Stomach (tissue), 9 donors: Measurements from ENCODE around the gene SEC14L3. TPM values are rescaled to one million over a fixed set of nuclear protein-coding genes. Genes with fewer than 3 reads are reported as not detected.

Experiments used
- DNase-seq, 2 donors: peaks; one replicate each; pipeline versions ENCODE4 v3.0.0 to v3.0.0-alpha.2; 2013 to 2019
- H3K27ac ChIP-seq, 5 donors: fragments of 200-600 bp in 4 of 5; sonication (generic) in 4 of 5; one replicate each; pipeline ENCODE4 v1.5.1; 2013 to 2019; ENCODE audit warnings: mild to moderate bottlenecking in 1 of 5, moderate library complexity in 1 of 5
- H3K27me3 ChIP-seq, 3 donors: fragments of 200-600 bp; sonication (generic); one replicate each; pipeline ENCODE4 v1.5.1; 2017 to 2019; ENCODE audit warnings: mixed run types in 1 of 3
- H3K36me3 ChIP-seq, 4 donors: fragments of 200-600 bp; sonication (generic); 1 replicate in 3 of 4; 2 replicates in 1 of 4; pipeline ENCODE4 v1.5.1; 2016 to 2019
- H3K4me1 ChIP-seq, 4 donors: fragments of 200-600 bp; sonication (generic); one replicate each; pipeline ENCODE4 v1.5.1; 2016 to 2019
- H3K4me3 ChIP-seq, 4 donors: fragments of 200-600 bp; sonication (generic) in 3 of 4; one replicate each; pipeline ENCODE4 v1.5.1; 2016 to 2019; ENCODE audit warnings: mild to moderate bottlenecking in 1 of 4
- H3K9me3 ChIP-seq, 4 donors: fragments of 200-600 bp; sonication (generic); one replicate each; pipeline ENCODE4 v1.5.1; 2016 to 2019
- CTCF ChIP-seq, 7 experiments: fragments of 450-650 bp in 4 of 7; fragments of 200-600 bp in 3 of 7; sonication (generic) in 3 of 7; IDR thresholded peaks; one replicate each; pipeline ENCODE4 v1.5.1; 2016 to 2019; ENCODE audit warnings: antibody characterized with exemption in 7 of 7, control low read depth in 2 of 7, mild to moderate bottlenecking in 1 of 7
- EP300 ChIP-seq: sonication (generic); formaldehyde crosslinking; IDR thresholded peaks from one replicate; pipeline ENCODE4 v1.6.1; 2017; ENCODE audit warnings: antibody characterized with exemption
- POLR2A ChIP-seq, 4 donors: fragments of 450-650 bp; IDR thresholded peaks; one replicate each; pipeline ENCODE4 v1.6.1; 2016; ENCODE audit warnings: antibody characterized with exemption in 4 of 4, control low read depth in 2 of 4, mild to moderate bottlenecking in 1 of 4, moderate library complexity in 1 of 4
- POLR2AphosphoS5 ChIP-seq, 3 donors: sonication (generic); formaldehyde crosslinking; IDR thresholded peaks; one replicate each; pipeline ENCODE4 v1.6.1; 2016; ENCODE audit warnings: antibody characterized with exemption in 3 of 3
- WGBS, 5 donors: extraction: QIAGEN DNeasy Blood & Tissue Kit in 3 of 5; methylation state at CpG; one replicate each; pipeline versions ENCODE4 v1.1.5 to v1.1.7; 2013 to 2018; 5-methylcytosine and 5-hydroxymethylcytosine counted together
- intact Hi-C: fragments of 100-400 bp; cut with DNase I; formaldehyde crosslinking; loops from one replicate; pipeline ENCODE4 v1.15.1; 2023; ENCODE audit warnings: low total_unique reads
- polyA plus RNA-seq, 3 donors: library from polyadenylated mRNA; stranded (reverse); fragments of 200-250 nt; gene quantifications; one replicate each; pipeline ENCODE4 v1.2.3, GENCODE V29; 2013
- total RNA-seq, 5 donors: library from RNA; depleted of rRNA; stranded (reverse); fragments of >200 nt; gene quantifications; one replicate each; pipeline versions ENCODE4 v1.1.0 to v1.2.3, GENCODE V29; 2014 to 2016
- donor health status: healthy with polysubstance abuse.
- donor health status: Bipolar disorder and iron deficiency.
- donor health status: healthy.

The SEC14L3 gene
- total and polyA plus RNA-seq, 8 donors = not detected

GRCh38 chr22:30508216-30508615 is 36.4 kb upstream of the SEC14L3 start:
- peaks cover 0 to 16% (median 11%) of the 10 kb centered on the region in 4 donors for H3K4me1 ChIP-seq
- WGBS, 5 donors = 59 to 96% (median 88%) methylated on average over 5 of the region's 5 CpGs
- intact Hi-C loops = no loop called here
- H3K9me3 ChIP-seq = peaks cover 0 to 7% (median 0%) of the 10 kb centered on the region in 4 donors
- TF ChIP-seq CTCF (IDR thresholded peaks at IDR 0.05) (no peak), POLR2A (IDR thresholded peaks at IDR 0.05) (no peak), EP300 (no peak)
- no peaks in the 10 kb centered on the region for H3K36me3 ChIP-seq
- H3K4me3 ChIP-seq = no peak overlapping the region
- no peak for DNase-seq
- peaks cover 0 to 47% (median 21%) of the 10 kb centered on the region in 3 donors for H3K27me3 ChIP-seq
- H3K27ac ChIP-seq = no peak overlapping the region

GRCh38 chr22:30507670-30508069 is 35.9 kb upstream of the SEC14L3 start:
- Histone ChIP-seq H3K9me3 (peaks cover 0 to 7% (median 0%) of the 10 kb centered on the region in 4 donors), H3K27ac (no peak overlapping the region), H3K4me3 (no peak overlapping the region), H3K27me3 (peaks cover 0 to 53% (median 21%) of the 10 kb centered on the region in 3 donors), H3K4me1 (peaks cover 0 to 16% (median 11%) of the 10 kb centered on the region in 4 donors), H3K36me3 (no peaks in the 10 kb centered on the region)
- intact Hi-C loops = no loop called here
- TF ChIP-seq EP300 = no peak
- TF ChIP-seq POLR2AphosphoS5 (IDR thresholded peaks at IDR 0.05) = no peak
- no peak for TF ChIP-seq POLR2A (IDR thresholded peaks at IDR 0.05)
- no peak for TF ChIP-seq CTCF (IDR thresholded peaks at IDR 0.05)
- no peak for DNase-seq
- WGBS, 5 donors = 84 to 93% (median 89%) methylated on average over 4 of the region's 4 CpGs

GRCh38 chr22:30506507-30506968 is 34.7 kb upstream of the SEC14L3 start:
- no peak overlapping the region for H3K27ac ChIP-seq
- H3K4me1 ChIP-seq = peaks cover 0 to 16% (median 11%) of the 10 kb centered on the region in 4 donors
- intact Hi-C loops = no loop called here
- TF ChIP-seq POLR2AphosphoS5 (IDR thresholded peaks at IDR 0.05) = no peak
- TF ChIP-seq POLR2A (IDR thresholded peaks at IDR 0.05) = no peak
- TF ChIP-seq CTCF (IDR thresholded peaks at IDR 0.05) = no peak
- TF ChIP-seq EP300 = no peak
- DNase-seq = peak; percentile 11 to 72
- 31 to 54% (median 44%) methylated on average over 8 of the region's 8 CpGs for WGBS, 5 donors
- H3K9me3 ChIP-seq = peaks cover 0 to 3% (median 0%) of the 10 kb centered on the region in 4 donors
- H3K27me3 ChIP-seq = peaks cover 0 to 62% (median 21%) of the 10 kb centered on the region in 3 donors
- no peak overlapping the region for H3K4me3 ChIP-seq
- no peaks in the 10 kb centered on the region for H3K36me3 ChIP-seq

- TF ChIP-seq POLR2AphosphoS5 (IDR thresholded peaks at IDR 0.05) = no peak
- no peak for TF ChIP-seq EP300
- no peak for TF ChIP-seq POLR2A (IDR thresholded peaks at IDR 0.05)
- TF ChIP-seq CTCF (IDR thresholded peaks at IDR 0.05) = no peak
- 78 to 89% (median 84%) methylated on average over 12 of the region's 12 CpGs for WGBS, 5 donors
- Histone ChIP-seq H3K36me3 (no peaks in the 10 kb centered on the region), H3K27ac (no peak overlapping the region), H3K4me1 (peaks cover 0 to 16% (median 11%) of the 10 kb centered on the region in 4 donors), H3K27me3 (peaks cover 0 to 71% (median 21%) of the 10 kb centered on the region in 3 donors), H3K4me3 (no peak overlapping the region), H3K9me3 (no peaks in the 10 kb centered on the region)
- DNase-seq = no peak
- intact Hi-C loops = no loop called here
Observed at GRCh38 chr22:30503551-30503950, 31.7 kb upstream of the SEC14L3 start.
